DND-41 (cell line): Measurements from ENCODE around the gene KLHDC7B.

Experiments
- CTCF ChIP-seq: IDR thresholded peaks from 2 replicates; pipeline ENCODE4 v1.5.1; 2012; ENCODE audit warnings: borderline replicate concordance, low read length, moderate library complexity, mild to moderate bottlenecking; ENCODE audit not compliant: poor library complexity, severe bottlenecking; ENCODE audit errors: extremely low read depth
- EZH2 ChIP-seq: IDR thresholded peaks from 3 replicates; pipeline ENCODE4 v1.6.1; 2012; ENCODE audit warnings: borderline replicate concordance, low read depth, mild to moderate bottlenecking, moderate library complexity, low read length, inconsistent platforms; ENCODE audit not compliant: severe bottlenecking

- TF ChIP-seq CTCF (no peak), EZH2 (no peak)
Observed at GRCh38 chr22:50576070-50576469, 30.4 kb downstream of the KLHDC7B start.
